WTC11 (cell line): ENCODE measurements around the gene DNAAF6. TPM values are rescaled to one million over a fixed set of nuclear protein-coding genes. Genes with fewer than 3 reads are reported as not detected.

ENCODE experiments used
- ATAC-seq: fragments of 200-7000 bp; cut with Tn5 transposase; 2 replicates; pipeline ENCODE4 v1.10.0; 2021; ENCODE audit warnings: mild to moderate bottlenecking, moderate library complexity
- CTCF ChIA-PET: fragments of 300-600 bp; sonication (Branson Sonifier 250); formaldehyde crosslinking; loops from one replicate; lab custom pipeline; 2021; ENCODE audit warnings: antibody characterized with exemption; lab: Charles Lee
- POLR2A ChIA-PET: fragments of 350-600 bp; sonication (Branson Sonifier 250); formaldehyde crosslinking; loops from one replicate; lab custom pipeline; 2021; ENCODE audit warnings: antibody characterized with exemption; lab: Charles Lee
- DNase-seq: peaks from one replicate; pipeline ENCODE4 v3.0.0; 2021; ENCODE audit warnings: low spot score
- H3K27ac Mint-ChIP-seq: 2 replicates; pipeline ENCODE4 v1.8.0; 2021; ENCODE audit warnings: mixed read lengths
- H3K27me3 Mint-ChIP-seq: 2 replicates; pipeline ENCODE4 v1.8.0; 2021; ENCODE audit warnings: low read depth, mild to moderate bottlenecking, moderate library complexity, mixed read lengths
- H3K36me3 Mint-ChIP-seq: 2 replicates; pipeline ENCODE4 v1.8.0; 2021; ENCODE audit warnings: mixed read lengths
- H3K4me1 Mint-ChIP-seq: 2 replicates; pipeline ENCODE4 v1.8.0; 2022; ENCODE audit warnings: mixed read lengths
- H3K4me3 Mint-ChIP-seq: 2 replicates; pipeline ENCODE4 v1.8.0; 2021; ENCODE audit warnings: mild to moderate bottlenecking, moderate library complexity, mixed read lengths
- H3K9me3 Mint-ChIP-seq: 2 replicates; pipeline ENCODE4 v1.8.0; 2021; ENCODE audit warnings: mixed read lengths
- ARID4B ChIP-seq: sonication (generic); formaldehyde crosslinking; IDR thresholded peaks from 2 replicates; pipeline ENCODE4 v1.8.0; 2023; ENCODE audit warnings: missing genetic modification reagents, mild to moderate bottlenecking, borderline replicate concordance
- ATF2 ChIP-seq: sonication (generic); formaldehyde crosslinking; IDR thresholded peaks from 2 replicates; pipeline ENCODE4 v1.8.1; 2022; ENCODE audit warnings: low read depth, missing genetic modification reagents, borderline replicate concordance
- CDX4 ChIP-seq: fragments of 250-450 bp; sonication (Bioruptor Pico); IDR thresholded peaks from 2 replicates; pipeline ENCODE4 v1.9.0; 2021; ENCODE audit warnings: moderate library complexity, mild to moderate bottlenecking, inconsistent platforms, borderline replicate concordance
- E2F1 ChIP-seq: sonication (generic); formaldehyde crosslinking; IDR thresholded peaks from 2 replicates; pipeline ENCODE4 v1.8.0; 2022; ENCODE audit warnings: mild to moderate bottlenecking, missing genetic modification reagents
- E2F5 ChIP-seq: sonication (generic); formaldehyde crosslinking; IDR thresholded peaks from 2 replicates; pipeline ENCODE4 v1.8.1; 2022; ENCODE audit warnings: mild to moderate bottlenecking, moderate library complexity, missing genetic modification reagents
- EMX1 ChIP-seq: fragments of 250-450 bp; sonication (Bioruptor Pico); IDR thresholded peaks from 2 replicates; pipeline ENCODE4 v1.8.0; 2021; ENCODE audit warnings: mild to moderate bottlenecking
- FOXK1 ChIP-seq: sonication (generic); formaldehyde crosslinking; IDR thresholded peaks from 2 replicates; pipeline ENCODE4 v1.8.0; 2022; ENCODE audit warnings: mild to moderate bottlenecking, moderate library complexity, missing genetic modification reagents
- IRF1 ChIP-seq: sonication (generic); formaldehyde crosslinking; IDR thresholded peaks from 2 replicates; pipeline ENCODE4 v1.8.0; 2023; ENCODE audit warnings: missing genetic modification reagents
- IRF2 ChIP-seq: sonication (generic); formaldehyde crosslinking; IDR thresholded peaks from 2 replicates; pipeline ENCODE4 v1.8.0; 2022; ENCODE audit warnings: low read depth, missing genetic modification reagents, borderline replicate concordance
- RORB ChIP-seq: fragments of 250-450 bp; sonication (Bioruptor Pico); IDR thresholded peaks from 2 replicates; pipeline ENCODE4 v1.9.0; 2021; ENCODE audit warnings: mild to moderate bottlenecking
- SOX15 ChIP-seq: fragments of 250-450 bp; sonication (Bioruptor Pico); IDR thresholded peaks from 2 replicates; pipeline ENCODE4 v1.9.0; 2021; ENCODE audit warnings: mild to moderate bottlenecking
- USF2 ChIP-seq: sonication (generic); formaldehyde crosslinking; IDR thresholded peaks from 2 replicates; pipeline ENCODE4 v1.8.1; 2023; ENCODE audit warnings: mild to moderate bottlenecking, missing genetic modification reagents, moderate library complexity
- ZNF138 ChIP-seq: sonication (generic); formaldehyde crosslinking; conservative IDR thresholded peaks from 2 replicates; pipeline ENCODE4 v1.8.1; 2022; ENCODE audit warnings: mild to moderate bottlenecking, moderate library complexity, missing genetic modification reagents
- ZNF219 ChIP-seq: sonication (generic); formaldehyde crosslinking; IDR thresholded peaks from 2 replicates; pipeline ENCODE4 v1.8.0; 2023; ENCODE audit warnings: missing genetic modification reagents, mild to moderate bottlenecking, borderline replicate concordance
- ZNF281 ChIP-seq: sonication (generic); formaldehyde crosslinking; IDR thresholded peaks from 2 replicates; pipeline ENCODE4 v1.8.0; 2023; ENCODE audit warnings: mild to moderate bottlenecking, missing genetic modification reagents
- ZNF532 ChIP-seq: fragments of 250-450 bp; sonication (Bioruptor Pico); IDR thresholded peaks from 2 replicates; pipeline ENCODE4 v1.9.0; 2021; ENCODE audit warnings: mild to moderate bottlenecking, borderline replicate concordance
- total RNA-seq: library from RNA; stranded (reverse); gene quantifications from 3 replicates; pipeline ENCODE4 v1.2.3, GENCODE V29; 2021

DNAAF6 gene
- total RNA-seq, 1 experiment from 2014 or later, result not detected

- ATAC-seq, result no peak
- Mint-ChIP-seq H3K27ac (no peak overlapping the region), H3K4me3 (no peak overlapping the region), H3K27me3 (no peaks in the 10 kb centered on the region), H3K9me3 (no peaks in the 10 kb centered on the region), H3K36me3 (no peaks in the 10 kb centered on the region), H3K4me1 (peaks cover 16% of the 10 kb centered on the region)
- no peak for TF ChIP-seq CDX4 (CRISPR knock-in tag)
- TF ChIP-seq E2F1, result no peak
- no peak for TF ChIP-seq ARID4B (CRISPR knock-in tag)
- no peak for TF ChIP-seq IRF1 (CRISPR knock-in tag)
- no peak for TF ChIP-seq IRF2 (CRISPR knock-in tag)
- TF ChIP-seq ZNF219 (CRISPR knock-in tag), result no peak
- no peak for TF ChIP-seq E2F5 (CRISPR knock-in tag)
- no peak for TF ChIP-seq FOXK1 (CRISPR knock-in tag)
- no peak for TF ChIP-seq EMX1 (CRISPR knock-in tag)
- TF ChIP-seq RORB (CRISPR knock-in tag), result no peak
- no peak for TF ChIP-seq ATF2
- no peak for TF ChIP-seq ZNF281 (CRISPR knock-in tag)
- no peak for TF ChIP-seq ZNF532 (CRISPR knock-in tag)
- TF ChIP-seq SOX15 (CRISPR knock-in tag), result no peak
- TF ChIP-seq USF2 (CRISPR knock-in tag), result no peak
- TF ChIP-seq ZNF138 (CRISPR knock-in tag), result no peak
- ChIA-PET CTCF (no interaction called here), POLR2A (no interaction called here)
- DNase-seq, result no peak
Observed at GRCh38 chrX:107207943-107208342, 1.5 kb downstream of the DNAAF6 start.
